ENCODE data around the gene STARD10.

The STARD10 gene

DNA sequence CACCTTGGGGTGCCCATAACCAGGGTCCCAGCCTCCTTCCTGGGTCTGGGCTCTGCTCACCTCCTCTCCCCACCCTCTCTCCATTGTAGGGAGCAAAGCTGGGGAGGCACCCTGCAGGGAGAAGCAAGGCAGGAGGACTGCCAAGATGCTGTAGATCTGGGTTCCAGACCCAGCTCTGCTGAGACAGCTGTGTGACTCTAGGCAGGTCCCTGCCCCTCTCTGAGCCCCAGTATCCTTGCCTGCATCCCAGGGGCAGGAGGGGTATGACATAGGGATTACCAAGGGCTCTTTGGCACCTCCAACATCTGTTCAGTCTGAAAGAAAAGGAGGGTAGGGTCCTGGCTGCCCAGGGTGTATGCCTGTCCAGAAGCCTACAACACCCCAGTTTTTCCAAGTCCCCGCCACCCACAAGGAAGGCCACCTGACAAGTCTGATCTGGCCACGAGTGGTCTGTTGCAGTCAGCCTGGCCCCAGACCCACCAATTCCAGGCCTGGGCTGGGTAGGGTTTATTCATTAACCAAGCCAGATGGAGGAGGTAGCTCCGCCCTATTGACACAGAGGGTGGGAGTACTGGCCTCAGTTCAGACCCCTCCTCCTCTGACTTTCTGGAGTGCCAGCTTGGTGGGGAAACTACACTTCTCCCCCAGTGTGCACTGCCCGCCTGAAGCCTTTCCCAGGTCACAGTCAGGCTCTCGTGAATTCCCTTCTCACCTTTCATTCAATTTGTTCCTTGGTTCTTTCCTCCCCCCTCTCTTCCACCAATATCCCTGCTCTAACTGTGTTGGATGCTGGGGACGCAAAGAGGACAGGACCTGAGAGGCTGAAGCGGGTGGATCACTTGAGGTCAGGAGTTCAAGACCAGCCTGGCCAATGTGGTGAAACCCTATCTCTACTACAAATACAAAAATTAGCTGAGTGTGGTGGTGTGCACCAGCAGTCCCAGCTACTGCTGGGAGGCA is 15.0 kb downstream of the STARD10 start:
- DNase-seq = no peak

DNA sequence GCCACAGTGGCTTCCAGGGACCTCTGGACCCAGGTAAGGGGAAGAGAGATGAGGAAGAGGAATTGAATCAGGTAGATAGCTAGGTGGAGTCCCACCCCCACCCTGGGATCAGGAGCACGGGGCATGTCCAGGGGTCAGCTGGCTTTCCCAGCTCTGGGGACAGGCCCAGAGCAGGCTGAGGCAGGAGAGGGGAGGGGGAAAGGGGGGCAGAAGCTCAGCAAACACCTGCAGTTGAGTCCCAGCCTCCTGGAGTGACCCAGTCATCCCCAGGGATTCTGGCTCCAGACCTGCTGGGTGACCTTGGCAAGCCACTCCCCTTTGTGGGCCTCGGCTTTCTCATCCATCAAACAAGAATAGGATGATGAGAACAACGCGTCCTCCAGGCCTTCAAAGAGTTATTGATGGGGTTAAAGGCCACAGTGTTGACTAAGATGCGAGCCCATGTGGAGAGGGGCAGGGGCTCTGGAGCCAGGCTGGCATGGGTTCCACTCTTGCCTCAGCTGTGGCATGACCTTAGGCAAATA is 16.0 kb downstream of the STARD10 start:
- DNase-seq = no peak

DNA sequence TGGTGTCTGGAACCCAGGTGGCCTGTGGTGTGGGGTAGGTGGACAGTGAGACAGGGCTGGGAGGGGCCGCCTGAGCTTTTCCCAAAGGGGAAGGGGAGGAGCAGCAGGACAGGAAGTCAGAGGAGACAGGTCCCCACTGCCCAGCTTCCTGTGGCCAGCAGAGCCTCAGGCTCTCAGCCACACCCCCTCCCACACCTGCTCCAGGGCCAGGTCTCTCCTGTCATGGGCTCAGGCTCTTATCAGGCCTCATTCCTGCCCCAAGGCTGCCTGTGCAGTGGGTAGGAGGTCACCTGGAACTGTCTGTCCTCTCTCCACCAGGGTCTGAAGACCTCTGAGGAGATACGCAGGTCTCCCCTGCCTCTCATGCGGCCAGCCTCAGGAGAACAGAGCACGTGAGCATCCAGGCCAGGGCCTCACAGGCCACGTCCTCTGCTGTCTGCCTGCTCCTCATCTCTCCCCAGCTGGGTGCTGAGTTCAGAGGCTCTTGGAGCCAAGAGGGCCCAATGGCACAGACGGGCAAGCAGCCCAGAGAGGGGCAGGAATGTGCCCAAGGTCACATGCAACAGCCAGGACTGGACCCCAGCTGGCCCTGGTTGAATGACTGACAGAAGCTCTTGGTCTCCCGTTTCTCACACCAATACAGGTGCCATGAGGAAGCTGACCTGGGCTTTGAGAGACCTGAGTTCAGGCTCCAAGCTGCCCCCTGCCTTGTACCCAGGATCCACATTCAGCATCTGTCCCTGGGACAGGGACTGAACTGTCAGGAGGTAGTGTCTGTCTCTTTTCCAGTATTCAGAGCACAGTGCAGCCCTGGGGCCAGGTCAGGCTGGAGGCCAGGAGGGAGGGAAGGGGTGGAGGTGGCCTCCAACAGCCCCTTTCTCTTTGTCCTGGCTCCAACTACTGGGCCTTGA is 16.7 kb downstream of the STARD10 start:
- DNase-seq = no peak

DNA sequence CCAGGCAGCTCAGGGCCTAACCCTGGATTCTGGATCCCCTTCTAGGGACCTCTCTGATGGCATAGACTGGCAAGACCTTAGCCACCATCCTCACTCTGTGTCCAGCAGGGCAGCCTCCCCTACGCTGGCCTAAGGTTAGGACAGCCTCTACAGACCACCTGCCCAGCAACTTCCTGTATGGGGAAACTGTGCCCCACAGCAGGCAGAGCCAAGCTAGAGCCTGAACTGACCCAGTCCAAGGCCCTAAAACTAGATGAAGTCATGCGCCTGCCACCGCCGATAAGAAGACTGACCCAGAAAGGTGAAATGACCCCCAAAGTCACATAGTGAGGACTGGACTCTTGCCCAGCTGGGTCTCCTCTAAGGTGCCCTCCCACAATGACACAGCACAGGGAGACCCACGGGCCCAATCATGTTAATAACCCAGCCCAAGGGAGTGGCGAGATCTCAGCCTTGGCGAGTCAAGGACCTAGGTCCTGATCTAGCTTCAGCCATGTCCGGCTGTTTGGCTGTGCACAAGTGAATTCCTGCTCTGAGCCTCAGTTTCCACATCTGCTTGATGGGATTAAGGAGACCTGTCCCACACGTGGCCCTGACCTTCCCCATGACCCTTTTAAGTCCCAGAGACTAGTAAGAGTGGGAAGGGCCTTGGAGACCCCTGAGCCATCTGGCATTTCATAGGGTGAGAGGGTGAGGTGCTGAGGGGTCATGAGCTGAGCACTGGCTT is 17.6 kb downstream of the STARD10 start:
- no peak for DNase-seq

DNA sequence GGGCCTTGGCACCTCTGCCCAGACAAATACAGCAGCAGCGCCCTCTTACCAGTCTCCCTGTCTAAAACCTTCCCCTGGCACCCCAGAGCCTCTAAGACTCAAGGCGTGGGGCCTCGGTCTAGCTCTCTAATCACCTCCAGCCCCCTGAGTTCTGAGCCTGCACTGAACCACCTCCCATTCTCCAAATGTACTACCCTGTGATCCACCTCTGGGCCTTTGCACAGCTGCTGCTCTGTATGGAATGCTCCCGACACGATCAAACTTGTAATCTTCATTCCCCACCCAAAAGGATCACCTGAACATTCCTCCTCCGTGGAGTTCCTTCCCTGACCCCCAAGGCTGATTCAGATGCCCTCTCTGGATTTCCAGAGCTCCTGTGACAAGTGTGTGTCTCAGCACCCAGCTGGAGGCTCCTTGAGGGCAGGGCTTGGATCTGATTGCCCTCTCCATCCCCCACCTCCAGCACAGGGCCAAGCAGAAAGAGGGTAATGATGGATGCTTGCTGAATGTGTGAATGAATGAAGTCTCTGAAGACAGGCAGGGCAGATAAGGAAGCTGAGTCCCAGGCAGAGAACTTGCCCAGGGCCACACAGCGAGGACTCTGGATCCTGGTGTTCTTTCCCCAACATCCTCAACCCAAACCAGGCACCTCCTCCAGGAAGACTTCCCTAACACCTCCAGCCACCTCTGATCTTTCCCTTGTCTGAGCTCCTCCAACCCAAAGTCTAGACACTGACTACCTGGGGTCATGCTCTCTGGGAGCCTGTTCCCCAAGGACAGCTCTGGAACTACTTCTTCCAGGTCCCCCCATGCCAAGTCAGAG is 18.3 kb downstream of the STARD10 start:
- DNase-seq = no peak

- DNase-seq = no peak
Observed at GRCh38 chr11:72774499-72774898, 19.3 kb downstream of the STARD10 start.

GRCh38 chr11:72773696-72774095 is 20.2 kb downstream of the STARD10 start:
- DNase-seq = no peak

DNA sequence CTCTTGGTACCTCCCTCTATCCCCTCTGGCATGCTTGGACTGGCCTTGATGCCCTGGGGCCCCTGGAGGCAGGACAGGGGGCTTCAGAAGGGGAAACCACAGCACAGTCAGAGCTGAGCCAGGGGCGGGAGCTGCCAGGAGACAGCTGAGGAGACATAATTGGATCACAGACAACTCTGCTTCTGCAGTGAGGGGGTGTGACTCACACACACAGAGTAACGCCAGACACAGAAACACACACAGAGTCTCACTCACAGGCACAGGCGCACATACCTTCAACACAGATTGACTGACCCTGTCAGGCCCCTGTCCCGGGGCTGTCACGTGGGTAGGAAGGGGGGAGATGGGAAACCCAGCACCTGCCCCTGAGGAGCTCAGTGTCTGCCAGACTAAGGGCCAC is 20.6 kb downstream of the STARD10 start:
- no peak for DNase-seq

DNA sequence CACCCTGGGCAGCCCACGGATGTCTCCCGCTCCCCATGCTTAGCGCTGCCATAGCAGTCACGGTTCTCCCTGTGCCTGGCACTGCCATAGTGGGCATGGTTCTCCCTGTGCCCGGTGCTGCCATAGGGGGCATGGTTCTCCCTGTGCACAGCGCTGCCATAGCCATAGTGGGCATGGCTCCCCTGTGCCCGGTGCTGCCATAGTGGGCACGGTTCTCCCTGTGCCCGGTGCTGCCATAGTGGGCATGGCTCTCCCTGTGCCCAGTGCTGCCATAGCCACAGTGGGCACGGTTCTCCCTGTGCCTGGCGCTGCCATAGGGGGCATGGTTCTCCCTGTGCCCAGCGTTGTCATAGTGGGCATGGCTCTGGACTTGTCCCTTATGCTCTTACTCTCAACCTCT is 21.8 kb downstream of the STARD10 start:
- no peak for DNase-seq

DNA sequence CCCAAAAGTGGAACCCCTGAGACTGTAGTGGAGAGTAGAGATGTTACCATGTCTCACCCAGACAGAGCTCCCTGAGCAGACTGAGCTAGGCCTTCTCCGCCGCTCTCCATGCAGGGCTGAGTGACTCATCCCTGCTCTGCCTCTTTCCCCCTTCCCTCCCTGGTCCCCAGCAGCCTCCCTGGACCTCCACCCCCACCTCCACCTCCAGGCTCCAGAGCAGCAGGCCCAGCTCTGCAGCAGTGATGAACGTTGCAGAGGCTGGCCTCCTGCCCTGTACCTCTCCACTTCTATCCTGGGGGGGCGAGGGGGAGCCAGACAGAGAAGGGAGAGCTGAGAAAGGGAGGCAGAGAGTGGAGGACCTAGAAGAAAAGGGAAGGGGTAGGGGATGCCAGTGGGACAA is 22.3 kb downstream of the STARD10 start:
- DNase-seq = no peak

GRCh38 chr11:72770799-72771198 is 23.0 kb downstream of the STARD10 start:
- DNase-seq = no peak

DNA sequence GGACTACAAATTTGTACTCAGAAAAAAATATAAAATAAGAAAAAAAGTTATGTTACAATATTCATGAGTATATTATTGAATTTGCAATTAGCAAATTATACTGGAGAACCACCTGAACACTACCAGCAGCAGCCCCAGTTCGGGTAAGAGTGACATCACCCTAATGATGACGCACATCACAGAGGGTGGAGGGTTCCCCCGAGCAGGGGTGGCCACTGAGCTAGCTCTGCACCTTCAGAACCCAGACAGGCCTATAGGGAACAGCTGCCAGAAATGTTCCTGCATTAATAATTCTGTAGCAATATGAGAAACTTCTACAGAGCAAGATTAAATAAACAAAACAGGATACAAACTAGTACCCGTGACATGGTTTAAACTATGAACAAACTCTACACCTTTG is 24.2 kb downstream of the STARD10 start:
- DNase-seq = no peak

- DNase-seq = no peak
Observed at GRCh38 chr11:72768581-72768980, 25.3 kb downstream of the STARD10 start.

GRCh38 chr11:72767203-72768062 is 26.4 kb downstream of the STARD10 start:
- no peak for DNase-seq

DNA sequence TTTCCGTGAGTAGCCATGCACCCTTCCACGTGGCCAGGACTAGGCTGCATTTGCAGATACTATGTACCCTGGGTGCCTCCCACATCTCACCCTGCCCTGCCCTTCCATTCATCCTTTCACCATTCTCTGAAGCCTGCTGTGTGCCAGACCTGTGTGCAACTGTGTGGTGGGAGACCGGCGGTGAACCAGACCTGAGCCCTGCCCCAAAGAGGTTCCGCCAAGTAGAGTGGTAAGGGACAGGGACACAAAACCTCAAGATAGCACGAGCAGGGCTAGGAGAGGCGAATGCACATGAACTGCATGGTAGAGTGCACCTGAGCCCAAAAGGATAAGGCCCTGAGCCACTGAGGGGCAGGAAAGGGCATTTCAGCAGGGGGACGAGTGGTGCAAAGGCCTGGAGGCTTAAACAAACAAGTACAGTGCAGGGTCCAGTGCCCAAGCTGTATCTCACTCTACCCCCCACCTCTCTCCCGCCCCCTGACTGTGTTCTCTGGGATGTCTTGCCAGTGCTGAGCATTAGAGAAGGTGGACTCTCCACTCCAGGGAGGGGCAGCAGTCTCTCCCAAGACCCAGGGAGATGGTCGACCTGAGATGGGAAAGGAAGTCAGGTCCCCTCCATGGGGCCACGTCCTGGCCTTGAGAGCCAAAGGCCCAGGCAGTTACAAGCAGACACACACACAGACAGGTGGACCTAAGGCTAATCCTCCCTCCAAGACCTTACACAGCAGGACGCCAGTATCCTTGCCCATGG is 27.5 kb downstream of the STARD10 start:
- DNase-seq = no peak

DNA sequence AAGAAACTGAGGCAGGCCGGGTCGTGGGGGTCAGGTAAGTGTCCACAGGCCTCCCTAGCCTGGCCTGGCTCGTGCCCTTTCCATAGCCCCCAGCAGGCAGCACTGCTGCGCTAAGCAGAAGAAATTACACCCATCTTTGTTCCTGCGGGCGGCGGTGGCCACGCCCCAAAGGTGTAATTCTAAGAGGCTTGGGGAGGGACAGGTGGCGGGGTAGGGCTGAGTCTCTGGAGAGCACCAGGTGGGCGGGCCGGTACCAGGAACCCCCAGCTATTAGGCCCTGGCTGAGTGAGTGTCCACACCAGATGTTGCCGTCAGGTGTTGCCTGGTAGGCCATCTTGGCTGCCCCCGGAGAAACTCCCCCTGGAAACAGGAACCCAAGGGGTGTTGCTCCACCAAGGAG is 29.3 kb downstream of the STARD10 start:
- no peak for DNase-seq

- DNase-seq = no peak
Observed at GRCh38 chr11:72763823-72764222, 30.0 kb downstream of the STARD10 start.

DNA sequence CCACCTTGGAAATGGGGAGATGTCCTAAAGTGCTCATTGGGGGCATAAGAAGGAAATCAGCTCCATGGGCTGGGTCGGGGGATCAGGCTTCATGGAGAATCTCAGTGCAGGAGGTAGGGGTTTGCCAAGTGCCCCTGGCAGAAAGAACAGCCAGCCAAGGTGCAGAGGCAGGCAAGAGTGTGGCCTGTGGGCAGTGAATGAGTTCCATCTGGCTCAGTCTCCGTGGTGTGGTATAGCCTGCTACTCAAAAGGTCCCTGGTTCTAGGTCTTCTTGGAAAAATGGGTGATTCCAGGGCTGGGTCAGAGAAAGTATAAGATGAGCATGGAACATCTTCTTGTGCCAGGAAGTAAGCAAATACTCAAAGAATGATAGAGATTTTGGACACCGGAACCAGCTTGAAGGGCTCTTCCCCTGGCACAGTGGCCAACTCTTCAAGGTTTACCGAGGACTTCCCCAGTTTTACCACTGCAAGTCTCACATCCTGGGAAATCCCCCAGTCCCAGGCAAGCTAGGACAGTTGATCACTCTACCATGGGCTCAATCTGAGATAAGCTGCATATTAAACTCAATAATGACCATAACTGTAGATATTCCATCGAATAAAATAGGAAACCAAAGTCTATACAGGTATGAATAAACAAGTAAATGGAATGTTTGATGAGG is 31.1 kb downstream of the STARD10 start:
- no peak for DNase-seq
